Measurements from ENCODE around the gene HSPB8. TPM values are rescaled to one million over a fixed set of nuclear protein-coding genes. Genes with fewer than 3 reads are reported as not detected.

HSPB8 gene
- polyA plus RNA-seq, 1 donor, result 269 TPM

Other genes starting within 250 kb of the HSPB8 start
- 0.22 TPM for gene SRRM4, start 197.4 kb upstream of the HSPB8 start, polyA plus RNA-seq (ENCODE audit: insufficient read length)
- 0.09 TPM for gene CCDC60, start 155.8 kb downstream of the HSPB8 start, polyA plus RNA-seq (ENCODE audit: insufficient read length)

Measured in forelimb muscle (tissue), 1 donor.